ENCODE data around the gene COX5B. TPM values are rescaled to one million over a fixed set of nuclear protein-coding genes. Genes with fewer than 3 reads are reported as not detected.

The COX5B gene
- total and polyA plus RNA-seq, 9 donors, result 98.5 to 478 (median 187) TPM

GRCh38 chr2:97645112-97645694 is 659 bp upstream of the COX5B start:
- H3K4me3 ChIP-seq, result peak overlapping the region; percentile 76
- WGBS, 3 donors, result 7 to 12% (median 10%) methylated on average over 19 of the region's 19 CpGs
- no peaks in the 10 kb centered on the region for H3K27me3 ChIP-seq
- intact Hi-C loops (cut with DNase I), result no loop called here
- TF ChIP-seq CTCF (IDR thresholded peaks at IDR 0.05) (peak in 1 of 3 donors; percentile 12), POLR2A (IDR thresholded peaks at IDR 0.05) (no peak), EP300 (IDR thresholded peaks at IDR 0.05) (no peak)
- H3K9me3 ChIP-seq, result no peaks in the 10 kb centered on the region
- H3K4me1 ChIP-seq (ENCODE audit: insufficient read depth), result peaks cover 5% of the 10 kb centered on the region
- no peaks in the 10 kb centered on the region for H3K36me3 ChIP-seq
- H3K27ac ChIP-seq, result peak overlapping the region; percentile 84 to 89
- no peak for DNase-seq

GRCh38 chr2:97646977-97647376 is 1.1 kb downstream of the COX5B start:
- intact Hi-C loops (cut with DNase I), result loop anchor here in 1 of 4 donors (2.0 kb wide), 1 partner anchor 16 kb away; no protein-coding TSS in a partner anchor
- Histone ChIP-seq H3K4me3 (peak overlapping the region; percentile 76), H3K27me3 (no peaks in the 10 kb centered on the region), H3K27ac (peak overlapping the region in 1 of 2 donors; percentile 65), H3K9me3 (no peaks in the 10 kb centered on the region), H3K4me1 (ENCODE audit: insufficient read depth) (peaks cover 5% of the 10 kb centered on the region), H3K36me3 (no peaks in the 10 kb centered on the region)
- TF ChIP-seq EP300 (IDR thresholded peaks at IDR 0.05) (no peak), POLR2A (IDR thresholded peaks at IDR 0.05) (no peak), CTCF (IDR thresholded peaks at IDR 0.05) (no peak)
- DNase-seq, result no peak
- 79 to 86% (median 85%) methylated on average over 4 of the region's 4 CpGs for WGBS, 3 donors

GRCh38 chr2:97651114-97651513 is 5.3 kb downstream of the COX5B start:
- Histone ChIP-seq H3K36me3 (no peaks in the 10 kb centered on the region), H3K9me3 (no peaks in the 10 kb centered on the region), H3K27me3 (no peaks in the 10 kb centered on the region), H3K4me3 (no peak overlapping the region), H3K27ac (no peak overlapping the region), H3K4me1 (ENCODE audit: insufficient read depth) (peaks cover 5% of the 10 kb centered on the region)
- DNase-seq, result no peak
- intact Hi-C loops (cut with DNase I), result no loop called here
- no peak for TF ChIP-seq CTCF (IDR thresholded peaks at IDR 0.05)
- TF ChIP-seq POLR2A (IDR thresholded peaks at IDR 0.05), result no peak
- no peak for TF ChIP-seq EP300 (IDR thresholded peaks at IDR 0.05)
- whole genome bisulfite sequencing, 3 donors, result 22 to 56% (median 39%) methylated on average over 4 of the region's 4 CpGs

- intact Hi-C loops (cut with DNase I), result no loop called here
- Histone ChIP-seq H3K27me3 (no peaks in the 10 kb centered on the region), H3K4me3 (no peak overlapping the region), H3K9me3 (no peaks in the 10 kb centered on the region), H3K4me1 (ENCODE audit: insufficient read depth) (no peaks in the 10 kb centered on the region), H3K27ac (no peak overlapping the region), H3K36me3 (no peaks in the 10 kb centered on the region)
- TF ChIP-seq POLR2A (IDR thresholded peaks at IDR 0.05), result no peak
- TF ChIP-seq CTCF (IDR thresholded peaks at IDR 0.05), result no peak
- TF ChIP-seq EP300 (IDR thresholded peaks at IDR 0.05), result no peak
- WGBS, 3 donors, result 92 to 97% (median 94%) methylated on average over 2 of the region's 2 CpGs
- DNase-seq, result no peak
Measured at GRCh38 chr2:97653473-97653872, 7.6 kb downstream of the COX5B start.
